IMR-90 (cell line): ENCODE results near the gene MASTL.

Experiments
- BHLHE40 ChIP-seq: fragments of 150-350 bp; IDR thresholded peaks from 2 replicates; pipeline ENCODE4 v1.6.1; 2016; ENCODE audit warnings: mild to moderate bottlenecking, low read depth, low read length
- CEBPB ChIP-seq: IDR thresholded peaks from 2 replicates; pipeline ENCODE4 v1.6.1; 2012; ENCODE audit warnings: low read depth, low read length, improper control_type of control experiment
- CTCF ChIP-seq: conservative IDR thresholded peaks from 2 replicates; pipeline ENCODE4 v1.5.1; 2012; ENCODE audit warnings: mild to moderate bottlenecking, low read depth, low read length, improper control_type of control experiment
- FOS ChIP-seq: fragments of 150-350 bp; IDR thresholded peaks from 2 replicates; pipeline ENCODE4 v1.6.1; 2016; ENCODE audit warnings: low read depth, low read length
- MAFK ChIP-seq: IDR thresholded peaks from 2 replicates; pipeline ENCODE4 v1.6.1; 2012; ENCODE audit warnings: low read depth, low read length, improper control_type of control experiment
- MXI1 ChIP-seq: IDR thresholded peaks from 2 replicates; pipeline ENCODE4 v1.6.1; 2012; ENCODE audit warnings: low read depth, mild to moderate bottlenecking, low read length, moderate library complexity, borderline replicate concordance
- NFE2L2 ChIP-seq: fragments of 150-350 bp; IDR thresholded peaks from 2 replicates; pipeline ENCODE4 v1.6.1; 2016; ENCODE audit warnings: low read depth, mild to moderate bottlenecking, low read length
- POLR2A ChIP-seq: IDR thresholded peaks from 2 replicates; pipeline ENCODE4 v1.6.1; 2012; ENCODE audit warnings: mild to moderate bottlenecking, low read depth, low read length
- RAD21 ChIP-seq: IDR thresholded peaks from 2 replicates; pipeline ENCODE4 v1.6.1; 2012; ENCODE audit warnings: low read length, improper control_type of control experiment
- RCOR1 ChIP-seq: IDR thresholded peaks from 2 replicates; pipeline ENCODE4 v1.6.1; 2012; ENCODE audit warnings: mild to moderate bottlenecking, low read length, improper control_type of control experiment; ENCODE audit not compliant: insufficient replicate concordance
- RFX5 ChIP-seq: IDR thresholded peaks from 2 replicates; pipeline ENCODE4 v1.8.0; 2012; ENCODE audit warnings: low read depth, mild to moderate bottlenecking, low read length, moderate library complexity
- USF2 ChIP-seq: fragments of 150-350 bp; IDR thresholded peaks from 2 replicates; pipeline ENCODE4 v1.6.1; 2017; ENCODE audit warnings: mild to moderate bottlenecking, antibody characterized with exemption, low read length, low read depth
- TF ChIP-seq, protein P1 (sequence below): fragments of 150-350 bp; IDR thresholded peaks from 2 replicates; pipeline ENCODE4 v1.6.1; 2016; ENCODE audit warnings: low read depth, mild to moderate bottlenecking, low read length, moderate library complexity, borderline replicate concordance

GRCh38 chr10:27207350-27207749, 52.2 kb downstream of the MASTL start:
- no peak for TF ChIP-seq POLR2A
- TF ChIP-seq MXI1: no peak
- TF ChIP-seq CEBPB: peak; percentile 29; the same call in 1 of the 2 replicates
- no peak for TF ChIP-seq RAD21
- no peak for TF ChIP-seq CTCF
- no peak for TF ChIP-seq USF2
- TF ChIP-seq RCOR1: no peak
- TF ChIP-seq MAFK: no peak
- no peak for TF ChIP-seq RFX5
- no peak for TF ChIP-seq FOS
- no peak for TF ChIP-seq NFE2L2
- TF ChIP-seq BHLHE40: no peak
- TF ChIP-seq, protein P1, sequence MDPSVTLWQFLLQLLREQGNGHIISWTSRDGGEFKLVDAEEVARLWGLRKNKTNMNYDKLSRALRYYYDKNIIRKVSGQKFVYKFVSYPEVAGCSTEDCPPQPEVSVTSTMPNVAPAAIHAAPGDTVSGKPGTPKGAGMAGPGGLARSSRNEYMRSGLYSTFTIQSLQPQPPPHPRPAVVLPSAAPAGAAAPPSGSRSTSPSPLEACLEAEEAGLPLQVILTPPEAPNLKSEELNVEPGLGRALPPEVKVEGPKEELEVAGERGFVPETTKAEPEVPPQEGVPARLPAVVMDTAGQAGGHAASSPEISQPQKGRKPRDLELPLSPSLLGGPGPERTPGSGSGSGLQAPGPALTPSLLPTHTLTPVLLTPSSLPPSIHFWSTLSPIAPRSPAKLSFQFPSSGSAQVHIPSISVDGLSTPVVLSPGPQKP: no peak
